DMS79 (cell line): ENCODE results near the gene FAM222B.

Experiments
- DNase-seq: peaks from one replicate; lab custom pipeline; 2025; lab: John Stamatoyannopoulos, UW

Gene FAM222B

GRCh38 chr17:28763804-28764266 is 78.8 kb downstream of the FAM222B start:
- peak; percentile 51 for DNase-seq

DNA sequence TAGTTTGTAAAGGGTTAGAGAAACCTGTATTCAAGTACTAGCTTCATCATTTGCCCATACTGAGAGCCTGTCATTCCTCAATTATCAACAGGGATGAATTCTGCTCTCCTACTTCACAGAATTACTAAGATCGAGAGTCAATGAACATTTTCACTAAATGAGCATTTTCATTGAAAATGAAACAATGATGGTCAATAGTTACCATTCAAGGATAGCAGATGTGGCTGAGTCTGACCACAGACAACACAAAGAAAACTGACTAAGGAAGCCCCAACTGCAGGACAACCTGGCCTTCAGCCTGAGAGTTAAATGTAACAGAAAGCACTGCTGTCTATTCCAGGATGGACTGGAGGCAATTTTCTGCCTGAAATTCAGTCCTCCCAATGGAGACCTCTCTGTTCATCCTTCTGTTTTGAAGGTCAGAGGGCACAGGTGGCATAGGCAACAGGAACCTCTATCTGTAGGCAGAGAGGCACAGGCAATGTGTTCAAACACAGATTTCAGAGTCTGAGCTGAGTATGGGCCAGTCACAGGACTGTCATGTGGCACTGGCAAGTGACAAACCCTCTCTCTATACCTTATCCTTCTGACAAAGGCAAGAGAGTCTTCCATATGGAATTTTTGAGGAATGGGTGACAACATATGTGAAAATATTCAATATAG is 79.3 kb downstream of the FAM222B start:
- no peak for DNase-seq

- DNase-seq, result peak; percentile 69
Measured at GRCh38 chr17:28760601-28761562, 81.7 kb downstream of the FAM222B start.

DNA sequence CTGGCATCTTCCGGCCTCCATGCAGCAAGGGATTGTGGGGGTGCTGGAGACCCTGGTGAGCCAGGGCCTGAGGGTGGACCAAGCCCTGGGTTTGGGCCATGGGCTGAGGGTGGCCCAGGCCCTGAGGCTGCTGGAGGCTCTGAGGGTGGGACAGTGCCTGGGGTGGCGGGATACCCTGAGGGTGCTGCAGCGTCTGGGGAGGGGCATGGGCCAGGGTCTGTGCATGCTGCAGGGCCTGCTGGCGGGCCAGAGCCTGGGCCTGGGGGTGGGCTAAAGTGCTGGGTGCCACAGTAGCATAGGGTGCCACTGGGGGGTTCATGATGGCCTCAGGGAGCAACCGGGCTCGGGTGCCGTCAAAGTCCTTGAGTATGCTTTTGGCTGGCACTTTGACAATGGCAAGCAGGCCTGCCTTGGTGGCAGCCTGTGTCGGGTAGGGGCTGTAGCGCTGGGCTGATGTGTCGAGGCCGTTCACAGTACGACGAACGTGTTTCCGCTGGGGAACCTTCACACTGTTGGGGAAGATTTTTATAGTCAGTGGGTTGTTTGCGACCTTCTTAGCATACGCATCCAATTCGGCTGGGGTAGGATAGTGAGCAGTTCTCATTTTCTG is 83.2 kb downstream of the FAM222B start:
- no peak for DNase-seq

- no peak for DNase-seq
Measured at GRCh38 chr17:28758411-28759121, 84.0 kb downstream of the FAM222B start.

DNA sequence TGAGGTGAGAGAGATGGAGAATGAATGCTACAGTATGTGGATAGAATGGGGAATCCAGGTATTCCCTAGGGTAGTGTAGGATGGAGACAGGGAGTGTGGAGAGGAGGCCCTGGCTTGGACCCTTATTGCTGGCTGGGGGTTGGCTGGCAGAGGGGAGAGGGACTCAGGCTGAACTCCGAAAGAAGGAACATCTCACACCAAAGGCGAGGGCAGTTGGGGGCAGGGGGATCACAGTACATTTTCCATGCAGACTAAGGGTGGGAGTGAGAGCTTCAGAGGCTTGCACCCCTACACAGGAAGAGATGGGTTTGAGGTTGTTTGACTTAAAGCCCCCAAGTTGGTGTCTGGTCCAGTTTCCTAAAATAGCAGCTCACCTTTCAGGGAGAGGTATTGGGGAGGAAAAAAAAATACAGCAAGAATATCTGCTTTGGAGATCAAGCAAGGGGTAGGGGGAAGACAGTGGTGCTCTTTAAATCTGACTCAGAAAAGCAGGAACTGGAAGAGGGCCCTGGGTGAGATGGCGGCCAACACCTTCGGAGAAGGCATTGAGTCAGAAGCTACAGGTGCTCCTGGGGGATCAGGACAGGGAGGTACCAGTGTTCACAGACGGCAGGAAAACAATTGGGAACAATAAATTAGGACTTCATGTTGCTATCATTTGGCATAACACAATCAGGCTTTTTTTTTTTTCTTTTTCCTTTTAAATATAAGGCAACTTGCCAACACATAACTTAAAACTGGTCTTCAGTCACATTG is 86.4 kb downstream of the FAM222B start:
- no peak for DNase-seq

DNA sequence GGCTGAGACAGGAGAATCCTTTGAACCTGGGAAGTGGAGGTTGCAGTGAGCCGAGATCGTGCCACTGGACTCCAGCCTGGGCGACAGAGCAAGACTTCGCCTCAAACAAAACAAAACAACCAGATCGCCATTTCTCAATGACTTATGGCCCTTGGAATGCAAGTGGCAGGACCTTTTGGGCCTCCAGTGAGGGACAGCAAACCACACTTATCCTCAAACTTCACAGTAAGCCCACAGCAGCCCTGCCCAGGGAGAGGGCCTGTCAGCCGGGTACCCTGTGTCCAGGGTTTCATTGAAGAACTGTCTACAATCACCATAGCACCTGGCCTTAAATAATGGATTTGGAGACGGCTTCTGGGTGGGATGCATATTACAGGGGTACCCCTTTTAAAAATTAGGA is 87.1 kb downstream of the FAM222B start:
- no peak for DNase-seq

DNA sequence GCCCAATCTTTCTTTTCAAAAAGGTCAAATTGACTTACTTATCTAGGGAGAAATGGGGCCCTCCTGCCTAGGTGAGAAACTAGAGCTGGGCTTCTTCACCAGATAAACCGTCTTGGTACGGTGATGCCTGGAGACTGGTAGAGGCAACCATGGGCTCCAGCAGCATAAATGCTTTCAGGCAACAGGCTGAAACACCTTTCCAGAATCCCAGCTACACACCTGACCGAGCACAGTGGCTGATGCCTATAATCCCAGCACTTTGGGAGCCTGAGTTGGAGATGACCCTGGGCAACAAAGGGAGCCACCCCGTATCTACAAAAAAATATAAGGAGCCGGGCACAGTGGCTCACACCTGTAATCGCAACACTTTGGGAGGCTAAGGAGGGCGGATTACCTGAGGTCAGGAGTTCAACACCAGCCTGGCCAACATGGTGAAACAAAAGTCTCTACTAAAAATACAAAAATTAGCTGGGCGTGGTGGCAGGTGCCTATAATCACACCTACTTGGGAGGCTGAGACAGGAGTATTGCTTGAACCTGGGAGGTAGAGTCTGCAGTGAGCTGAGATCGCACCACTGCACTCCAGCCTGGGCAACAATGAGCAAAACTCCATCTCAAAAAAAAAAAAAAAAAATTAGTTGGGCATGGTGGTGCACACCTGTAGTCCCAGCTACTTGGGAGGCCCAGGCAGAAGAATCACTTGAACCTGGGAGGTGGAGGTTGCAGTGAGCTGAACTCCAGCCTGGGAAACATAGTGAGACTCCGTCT is 90.8 kb downstream of the FAM222B start:
- no peak for DNase-seq

- peak; percentile 70 for DNase-seq
Measured at GRCh38 chr17:28750178-28751047, 92.2 kb downstream of the FAM222B start.

DNA sequence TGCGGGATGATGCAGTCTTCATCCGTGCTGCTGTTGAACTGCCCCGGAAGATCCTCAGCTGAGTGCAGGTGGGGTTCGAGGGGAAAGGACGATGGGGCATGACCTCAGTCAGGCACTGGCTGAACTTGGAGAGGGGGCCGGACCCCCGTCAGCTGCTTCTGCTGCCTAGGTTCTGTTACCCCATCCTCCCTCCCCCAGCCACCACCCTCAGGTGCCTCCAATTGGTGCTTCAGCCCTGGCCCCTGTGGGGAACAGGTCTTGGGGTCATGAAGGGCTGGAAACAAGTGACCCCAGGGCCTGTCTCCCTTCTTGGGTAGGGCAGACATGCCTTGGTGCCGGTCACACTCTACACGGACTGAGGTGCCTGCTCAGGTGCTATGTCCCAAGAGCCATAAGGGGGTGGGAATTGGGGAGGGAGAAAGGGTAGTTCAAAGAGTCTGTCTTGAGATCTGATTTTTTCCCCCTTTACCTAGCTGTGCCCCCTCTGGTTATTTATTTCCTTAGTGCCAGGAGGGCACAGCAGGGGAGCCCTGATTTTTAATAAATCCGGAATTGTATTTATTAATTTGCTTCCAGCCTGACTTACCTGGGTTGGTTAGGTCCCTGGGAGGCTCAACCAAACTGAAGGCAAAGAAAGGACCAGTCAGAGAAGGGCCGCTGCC is 92.9 kb downstream of the FAM222B start:
- no peak for DNase-seq

GRCh38 chr17:28748852-28749515 is 93.6 kb downstream of the FAM222B start:
- no peak for DNase-seq

GRCh38 chr17:28747801-28748750 is 94.5 kb downstream of the FAM222B start:
- DNase-seq, result no peak

DNA sequence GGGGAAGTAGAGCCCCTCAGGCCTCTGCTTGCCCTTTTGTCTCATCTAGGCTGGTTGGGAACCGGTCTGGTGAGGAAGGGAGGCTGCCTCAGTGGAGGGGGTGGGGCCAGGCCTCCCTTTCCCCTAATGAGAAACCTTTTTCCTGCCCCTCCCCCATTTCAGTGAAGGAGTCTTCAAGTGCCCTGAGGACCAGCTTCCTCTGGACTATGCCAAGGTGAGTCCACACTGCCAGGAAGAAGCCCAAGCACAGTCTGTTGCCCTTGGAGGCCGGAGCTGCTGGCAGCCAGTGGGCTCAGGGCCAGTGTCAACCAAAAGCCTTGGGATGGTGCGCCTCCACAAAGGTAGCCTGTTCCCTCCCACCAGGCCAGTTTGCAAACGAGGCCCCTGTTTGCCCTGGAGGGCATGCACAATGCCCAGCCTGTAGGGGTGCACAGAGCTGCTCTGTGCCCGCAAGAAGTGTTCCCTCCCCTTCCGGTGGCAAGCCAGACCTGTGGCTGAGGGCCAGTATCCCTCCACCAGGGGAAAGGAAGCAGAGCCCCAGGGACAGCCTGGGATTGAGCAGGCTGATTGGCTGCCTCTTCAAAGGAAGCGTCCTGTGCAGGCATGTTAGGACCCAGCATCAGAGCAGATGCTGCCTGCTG is 95.4 kb downstream of the FAM222B start:
- DNase-seq, result peak; percentile 73

DNA sequence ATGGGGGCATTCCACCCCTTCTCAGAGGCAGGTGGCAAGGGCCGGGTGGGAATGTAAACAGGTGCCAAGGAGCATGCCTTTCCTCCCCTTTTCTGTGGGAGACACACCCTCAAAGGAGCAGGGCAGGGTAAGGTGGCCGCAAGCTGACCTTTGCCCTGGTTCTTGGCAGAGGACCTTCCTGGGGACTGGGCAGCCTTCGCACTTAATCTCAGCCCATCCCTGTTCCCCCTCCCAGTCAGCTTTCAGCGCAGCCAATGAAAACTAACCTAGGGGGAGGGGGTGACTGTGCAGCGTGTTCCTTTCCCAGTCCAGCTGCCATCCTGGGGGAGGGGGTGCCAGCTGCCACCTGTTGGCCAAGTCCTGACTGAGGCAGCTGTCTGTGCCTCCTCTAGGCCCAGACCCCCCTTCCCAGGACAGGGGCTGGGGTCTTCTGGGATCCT is 96.0 kb downstream of the FAM222B start:
- DNase-seq, result peak; percentile 52

DNA sequence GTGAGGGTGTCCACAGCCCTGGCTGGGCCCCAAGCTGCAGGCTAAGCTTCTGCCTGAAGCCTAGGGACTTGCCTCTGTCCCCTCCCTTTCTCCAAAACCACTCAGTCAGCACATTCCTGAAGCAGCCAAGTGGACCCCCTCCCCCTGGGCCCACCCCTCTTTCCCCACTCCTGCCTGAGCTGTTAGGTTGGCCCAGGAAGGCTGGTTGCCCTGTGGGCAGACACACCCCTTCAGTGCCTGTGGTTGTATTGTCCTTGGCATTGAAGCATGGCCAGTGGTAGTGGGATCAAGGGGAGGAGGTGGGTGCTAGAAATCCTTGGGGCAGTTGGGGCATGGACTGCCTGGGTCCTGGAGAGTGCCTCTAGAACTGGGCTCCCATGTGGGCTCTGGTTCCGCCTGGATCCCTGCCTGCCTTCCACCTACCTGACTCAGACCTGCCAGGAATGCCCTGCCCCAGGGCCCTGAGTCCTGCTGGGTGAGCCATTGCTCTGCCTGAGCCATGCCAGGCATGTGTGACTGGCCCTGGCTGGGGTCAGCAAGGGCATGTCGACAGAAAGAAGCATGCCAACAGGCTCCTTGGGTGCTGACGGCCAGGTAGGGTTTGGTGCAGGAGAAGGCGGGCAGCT is 96.7 kb downstream of the FAM222B start:
- peak; percentile 61 for DNase-seq
